ENCODE results near the gene PDE11A.

PDE11A gene

GRCh38 chr2:177682836-177683660 lies 389.5 kb downstream of the PDE11A start:
- Mint-ChIP-seq H3K36me3 (no peaks in the 10 kb centered on the region), H3K4me3 (no peak overlapping the region), H3K9me3 (ENCODE audit: low read depth) (no peaks in the 10 kb centered on the region), H3K27me3 (no peaks in the 10 kb centered on the region), H3K27ac (no peak overlapping the region), H3K4me1 (ENCODE audit: low read depth) (no peaks in the 10 kb centered on the region)

GRCh38 chr2:177682006-177682405 lies 390.6 kb downstream of the PDE11A start:
- Mint-ChIP-seq H3K27me3 (no peaks in the 10 kb centered on the region), H3K27ac (no peak overlapping the region), H3K36me3 (no peaks in the 10 kb centered on the region), H3K4me3 (no peak overlapping the region), H3K4me1 (ENCODE audit: low read depth) (no peaks in the 10 kb centered on the region), H3K9me3 (ENCODE audit: low read depth) (no peaks in the 10 kb centered on the region)

- H3K36me3 Mint-ChIP-seq, result no peaks in the 10 kb centered on the region
- no peak overlapping the region for H3K27ac Mint-ChIP-seq
- H3K9me3 Mint-ChIP-seq (ENCODE audit: low read depth), result no peaks in the 10 kb centered on the region
- no peak overlapping the region for H3K4me3 Mint-ChIP-seq
- no peaks in the 10 kb centered on the region for H3K4me1 Mint-ChIP-seq (ENCODE audit: low read depth)
- no peaks in the 10 kb centered on the region for H3K27me3 Mint-ChIP-seq
Measured at GRCh38 chr2:177680866-177681712, 391.5 kb downstream of the PDE11A start.

- Mint-ChIP-seq H3K27me3 (no peaks in the 10 kb centered on the region), H3K4me3 (no peak overlapping the region), H3K36me3 (no peaks in the 10 kb centered on the region), H3K9me3 (ENCODE audit: low read depth) (no peaks in the 10 kb centered on the region), H3K27ac (no peak overlapping the region), H3K4me1 (ENCODE audit: low read depth) (no peaks in the 10 kb centered on the region)
Measured at GRCh38 chr2:177679611-177680605, 392.7 kb downstream of the PDE11A start.

GRCh38 chr2:177678939-177679338 lies 393.6 kb downstream of the PDE11A start:
- Mint-ChIP-seq H3K27me3 (peaks cover 2% of the 10 kb centered on the region), H3K27ac (no peak overlapping the region), H3K4me3 (no peak overlapping the region), H3K9me3 (ENCODE audit: low read depth) (no peaks in the 10 kb centered on the region), H3K4me1 (ENCODE audit: low read depth) (no peaks in the 10 kb centered on the region), H3K36me3 (no peaks in the 10 kb centered on the region)

- peaks cover 2% of the 10 kb centered on the region for H3K27me3 Mint-ChIP-seq
- no peaks in the 10 kb centered on the region for H3K4me1 Mint-ChIP-seq (ENCODE audit: low read depth)
- H3K27ac Mint-ChIP-seq, result no peak overlapping the region
- H3K4me3 Mint-ChIP-seq, result no peak overlapping the region
- H3K36me3 Mint-ChIP-seq, result no peaks in the 10 kb centered on the region
- no peaks in the 10 kb centered on the region for H3K9me3 Mint-ChIP-seq (ENCODE audit: low read depth)
Measured at GRCh38 chr2:177676636-177677035, 395.9 kb downstream of the PDE11A start.

GRCh38 chr2:177675825-177676224 lies 396.8 kb downstream of the PDE11A start:
- Mint-ChIP-seq H3K36me3 (no peaks in the 10 kb centered on the region), H3K4me1 (ENCODE audit: low read depth) (no peaks in the 10 kb centered on the region), H3K9me3 (ENCODE audit: low read depth) (no peaks in the 10 kb centered on the region), H3K27ac (no peak overlapping the region), H3K4me3 (no peak overlapping the region), H3K27me3 (peaks cover 2% of the 10 kb centered on the region)

- H3K4me3 Mint-ChIP-seq, result no peak overlapping the region
- H3K4me1 Mint-ChIP-seq (ENCODE audit: low read depth), result no peaks in the 10 kb centered on the region
- H3K27me3 Mint-ChIP-seq, result peaks cover 2% of the 10 kb centered on the region
- H3K9me3 Mint-ChIP-seq (ENCODE audit: low read depth), result no peaks in the 10 kb centered on the region
- H3K27ac Mint-ChIP-seq, result no peak overlapping the region
- H3K36me3 Mint-ChIP-seq, result no peaks in the 10 kb centered on the region
Measured at GRCh38 chr2:177675350-177675821, 397.2 kb downstream of the PDE11A start.

GRCh38 chr2:177673602-177674595 lies 398.7 kb downstream of the PDE11A start:
- Mint-ChIP-seq H3K27me3 (peaks cover 2% of the 10 kb centered on the region), H3K4me3 (no peak overlapping the region), H3K36me3 (no peaks in the 10 kb centered on the region), H3K4me1 (ENCODE audit: low read depth) (no peaks in the 10 kb centered on the region), H3K9me3 (ENCODE audit: low read depth) (no peaks in the 10 kb centered on the region), H3K27ac (no peak overlapping the region)

- H3K9me3 Mint-ChIP-seq (ENCODE audit: low read depth), result no peaks in the 10 kb centered on the region
- H3K4me1 Mint-ChIP-seq (ENCODE audit: low read depth), result no peaks in the 10 kb centered on the region
- no peak overlapping the region for H3K27ac Mint-ChIP-seq
- no peak overlapping the region for H3K4me3 Mint-ChIP-seq
- H3K27me3 Mint-ChIP-seq, result peaks cover 2% of the 10 kb centered on the region
- no peaks in the 10 kb centered on the region for H3K36me3 Mint-ChIP-seq
Measured at GRCh38 chr2:177671662-177672061, 400.9 kb downstream of the PDE11A start.

- H3K27me3 Mint-ChIP-seq, result peaks cover 2% of the 10 kb centered on the region
- H3K4me1 Mint-ChIP-seq (ENCODE audit: low read depth), result no peaks in the 10 kb centered on the region
- H3K27ac Mint-ChIP-seq, result no peak overlapping the region
- H3K9me3 Mint-ChIP-seq (ENCODE audit: low read depth), result no peaks in the 10 kb centered on the region
- H3K4me3 Mint-ChIP-seq, result no peak overlapping the region
- H3K36me3 Mint-ChIP-seq, result no peaks in the 10 kb centered on the region
Measured at GRCh38 chr2:177670791-177671535, 401.6 kb downstream of the PDE11A start.

GRCh38 chr2:177669625-177670330 lies 402.8 kb downstream of the PDE11A start:
- Mint-ChIP-seq H3K27me3 (peaks cover 2% of the 10 kb centered on the region), H3K4me1 (ENCODE audit: low read depth) (no peaks in the 10 kb centered on the region), H3K36me3 (no peaks in the 10 kb centered on the region), H3K4me3 (no peak overlapping the region), H3K9me3 (ENCODE audit: low read depth) (no peaks in the 10 kb centered on the region), H3K27ac (no peak overlapping the region)
